Measurements from ENCODE around the gene RTL3. TPM values are rescaled to one million over a fixed set of nuclear protein-coding genes. Genes with fewer than 3 reads are reported as not detected.

The RTL3 gene
- total RNA-seq = not detected
- not detected for polyA plus RNA-seq

- peaks cover 11% of the 10 kb centered on the region for H3K4me1 ChIP-seq (ENCODE audit: insufficient read depth, low read length)
- H3K27me3 Mint-ChIP-seq = no peaks in the 10 kb centered on the region
- H3K36me3 ChIP-seq (ENCODE audit: insufficient read depth, low read length) = no peaks in the 10 kb centered on the region
- no peak within 1 kb of the TSS for H3K27ac ChIP-seq (ENCODE audit: low read depth, low read length)
- no peaks in the 10 kb centered on the region for H3K36me3 Mint-ChIP-seq
- H3K4me3 ChIP-seq (ENCODE audit: low read length) = no peak within 1 kb of the TSS
- no peaks in the 10 kb centered on the region for H3K27me3 ChIP-seq (ENCODE audit: insufficient read depth, low read length, poor library complexity, severe bottlenecking)
- peak within 1 kb of the TSS in 3 of 8 donors; percentile 24 to 64 (median 61) for H3K27ac Mint-ChIP-seq
- ChIA-PET POLR2A (no interaction called here), CTCF (no interaction called here)
- H3K9me3 Mint-ChIP-seq = no peaks in the 10 kb centered on the region
- peaks cover 17 to 29% (median 21%) of the 10 kb centered on the region in 3 donors for H3K4me1 Mint-ChIP-seq
- H3K9me3 ChIP-seq (ENCODE audit: low read length) = no peaks in the 10 kb centered on the region
- no peak for DNase-seq
- peak within 1 kb of the TSS in 6 of 7 donors; percentile 9 to 78 (median 58) for H3K4me3 Mint-ChIP-seq
Observed at GRCh38 chrX:78658845-78659744, at the start of gene RTL3. Gene RTL3, minus strand, starts transcription at chrX:78659328. Its CDS starts 908 bp downstream, at chrX:78658420.

GRCh38 chrX:78708816-78709215 is 49.7 kb upstream of the RTL3 start:
- Histone ChIP-seq H3K4me1 (ENCODE audit: insufficient read depth, low read length) (no peaks in the 10 kb centered on the region), H3K36me3 (ENCODE audit: insufficient read depth, low read length) (no peaks in the 10 kb centered on the region), H3K27me3 (ENCODE audit: insufficient read depth, low read length, poor library complexity, severe bottlenecking) (no peaks in the 10 kb centered on the region), H3K9me3 (ENCODE audit: low read length) (no peaks in the 10 kb centered on the region), H3K4me3 (ENCODE audit: low read length) (no peak overlapping the region), H3K27ac (ENCODE audit: low read depth, low read length) (no peak overlapping the region)
- DNase-seq = no peak
- POLR2A ChIA-PET = no interaction called here
- Mint-ChIP-seq H3K9me3 (no peaks in the 10 kb centered on the region), H3K27me3 (peaks cover 0 to 1% of the 10 kb centered on the region in 2 donors), H3K36me3 (no peaks in the 10 kb centered on the region), H3K27ac (no peak overlapping the region), H3K4me1 (no peaks in the 10 kb centered on the region), H3K4me3 (no peak overlapping the region)
- CTCF ChIA-PET = no interaction called here

- Histone ChIP-seq H3K36me3 (ENCODE audit: insufficient read depth, low read length) (no peaks in the 10 kb centered on the region), H3K27me3 (ENCODE audit: insufficient read depth, low read length, poor library complexity, severe bottlenecking) (no peaks in the 10 kb centered on the region), H3K4me3 (ENCODE audit: low read length) (no peak overlapping the region), H3K4me1 (ENCODE audit: insufficient read depth, low read length) (no peaks in the 10 kb centered on the region), H3K27ac (ENCODE audit: low read depth, low read length) (no peak overlapping the region), H3K9me3 (ENCODE audit: low read length) (no peaks in the 10 kb centered on the region)
- ChIA-PET POLR2A (no interaction called here), CTCF (no interaction called here)
- Mint-ChIP-seq H3K4me3 (no peak overlapping the region), H3K4me1 (no peaks in the 10 kb centered on the region), H3K9me3 (no peaks in the 10 kb centered on the region), H3K27me3 (peaks cover 0 to 1% of the 10 kb centered on the region in 2 donors), H3K36me3 (no peaks in the 10 kb centered on the region), H3K27ac (no peak overlapping the region)
- no peak for DNase-seq
Observed at GRCh38 chrX:78708262-78708661, 49.1 kb upstream of the RTL3 start.

- ChIA-PET CTCF (no interaction called here), POLR2A (no interaction called here)
- H3K36me3 ChIP-seq (ENCODE audit: insufficient read depth, low read length) = no peaks in the 10 kb centered on the region
- H3K27ac Mint-ChIP-seq = no peak overlapping the region
- no peak for DNase-seq
- no peaks in the 10 kb centered on the region for H3K4me1 ChIP-seq (ENCODE audit: insufficient read depth, low read length)
- H3K27me3 Mint-ChIP-seq = peaks cover 0 to 2% of the 10 kb centered on the region in 2 donors
- no peak overlapping the region for H3K4me3 Mint-ChIP-seq
- no peak overlapping the region for H3K27ac ChIP-seq (ENCODE audit: low read depth, low read length)
- H3K9me3 ChIP-seq (ENCODE audit: low read length) = no peaks in the 10 kb centered on the region
- no peaks in the 10 kb centered on the region for H3K36me3 Mint-ChIP-seq
- no peaks in the 10 kb centered on the region for H3K9me3 Mint-ChIP-seq
- H3K4me3 ChIP-seq (ENCODE audit: low read length) = no peak overlapping the region
- H3K4me1 Mint-ChIP-seq = no peaks in the 10 kb centered on the region
- no peaks in the 10 kb centered on the region for H3K27me3 ChIP-seq (ENCODE audit: insufficient read depth, low read length, poor library complexity, severe bottlenecking)
Observed at GRCh38 chrX:78706071-78706470, 46.9 kb upstream of the RTL3 start.

GRCh38 chrX:78693536-78693935 is 34.4 kb upstream of the RTL3 start:
- peaks cover 0 to 3% of the 10 kb centered on the region in 2 donors for H3K27me3 Mint-ChIP-seq
- DNase-seq = no peak
- POLR2A ChIA-PET = no interaction called here
- H3K9me3 Mint-ChIP-seq = peaks cover 0 to 2% (median 0%) of the 10 kb centered on the region in 5 donors
- no peaks in the 10 kb centered on the region for H3K4me1 ChIP-seq (ENCODE audit: insufficient read depth, low read length)
- H3K27ac Mint-ChIP-seq = no peak overlapping the region
- no peaks in the 10 kb centered on the region for H3K4me1 Mint-ChIP-seq
- CTCF ChIA-PET = no interaction called here
- H3K4me3 Mint-ChIP-seq = no peak overlapping the region
- H3K4me3 ChIP-seq (ENCODE audit: low read length) = no peak overlapping the region
- H3K27me3 ChIP-seq (ENCODE audit: insufficient read depth, low read length, poor library complexity, severe bottlenecking) = no peaks in the 10 kb centered on the region
- no peaks in the 10 kb centered on the region for H3K36me3 ChIP-seq (ENCODE audit: insufficient read depth, low read length)
- H3K36me3 Mint-ChIP-seq = no peaks in the 10 kb centered on the region
- H3K27ac ChIP-seq (ENCODE audit: low read depth, low read length) = no peak overlapping the region
- no peaks in the 10 kb centered on the region for H3K9me3 ChIP-seq (ENCODE audit: low read length)

GRCh38 chrX:78693012-78693411 is 33.9 kb upstream of the RTL3 start:
- Histone ChIP-seq H3K27ac (ENCODE audit: low read depth, low read length) (no peak overlapping the region), H3K4me3 (ENCODE audit: low read length) (no peak overlapping the region), H3K27me3 (ENCODE audit: insufficient read depth, low read length, poor library complexity, severe bottlenecking) (no peaks in the 10 kb centered on the region), H3K9me3 (ENCODE audit: low read length) (no peaks in the 10 kb centered on the region), H3K4me1 (ENCODE audit: insufficient read depth, low read length) (no peaks in the 10 kb centered on the region), H3K36me3 (ENCODE audit: insufficient read depth, low read length) (no peaks in the 10 kb centered on the region)
- Mint-ChIP-seq H3K27ac (no peak overlapping the region), H3K4me3 (no peak overlapping the region), H3K4me1 (no peaks in the 10 kb centered on the region), H3K27me3 (peaks cover 0 to 3% of the 10 kb centered on the region in 2 donors), H3K9me3 (peaks cover 0 to 2% (median 0%) of the 10 kb centered on the region in 5 donors), H3K36me3 (no peaks in the 10 kb centered on the region)
- no peak for DNase-seq
- ChIA-PET CTCF (no interaction called here), POLR2A (no interaction called here)

- Mint-ChIP-seq H3K9me3 (no peaks in the 10 kb centered on the region), H3K36me3 (no peaks in the 10 kb centered on the region), H3K27ac (no peak overlapping the region), H3K4me1 (no peaks in the 10 kb centered on the region), H3K27me3 (peaks cover 0 to 3% of the 10 kb centered on the region in 2 donors), H3K4me3 (no peak overlapping the region)
- Histone ChIP-seq H3K36me3 (ENCODE audit: insufficient read depth, low read length) (no peaks in the 10 kb centered on the region), H3K9me3 (ENCODE audit: low read length) (no peaks in the 10 kb centered on the region), H3K27me3 (ENCODE audit: insufficient read depth, low read length, poor library complexity, severe bottlenecking) (no peaks in the 10 kb centered on the region), H3K4me1 (ENCODE audit: insufficient read depth, low read length) (no peaks in the 10 kb centered on the region), H3K4me3 (ENCODE audit: low read length) (no peak overlapping the region), H3K27ac (ENCODE audit: low read depth, low read length) (no peak overlapping the region)
- CTCF ChIA-PET = no interaction called here
- POLR2A ChIA-PET = no interaction called here
- no peak for DNase-seq
Observed at GRCh38 chrX:78687586-78687985, 28.5 kb upstream of the RTL3 start.

- H3K4me3 Mint-ChIP-seq = no peak overlapping the region
- no peak overlapping the region for H3K4me3 ChIP-seq (ENCODE audit: low read length)
- no peak overlapping the region for H3K27ac ChIP-seq (ENCODE audit: low read depth, low read length)
- H3K27me3 ChIP-seq (ENCODE audit: insufficient read depth, low read length, poor library complexity, severe bottlenecking) = no peaks in the 10 kb centered on the region
- POLR2A ChIA-PET = interaction anchor here (0.5 kb wide), 1 partner anchor 391 kb away, joined by 11 read pairs; no protein-coding TSS in a partner anchor
- no peaks in the 10 kb centered on the region for H3K36me3 ChIP-seq (ENCODE audit: insufficient read depth, low read length)
- CTCF ChIA-PET = no interaction called here
- no peaks in the 10 kb centered on the region for H3K4me1 Mint-ChIP-seq
- peaks cover 0 to 2% (median 0%) of the 10 kb centered on the region in 5 donors for H3K9me3 Mint-ChIP-seq
- H3K36me3 Mint-ChIP-seq = no peaks in the 10 kb centered on the region
- DNase-seq = no peak
- no peaks in the 10 kb centered on the region for H3K9me3 ChIP-seq (ENCODE audit: low read length)
- peaks cover 0 to 2% of the 10 kb centered on the region in 2 donors for H3K27me3 Mint-ChIP-seq
- no peaks in the 10 kb centered on the region for H3K4me1 ChIP-seq (ENCODE audit: insufficient read depth, low read length)
- H3K27ac Mint-ChIP-seq = no peak overlapping the region
Observed at GRCh38 chrX:78673246-78673645, 14.1 kb upstream of the RTL3 start.

Data from CD8-positive, alpha-beta memory T cell (primary cell).